SK-N-SH treated with all-trans-retinoic acid at 6 μM for 48 hours (cell line): Measurements from ENCODE around the gene CRIP2.

Source experiments
- ARNTL ChIP-seq: fragments of 450-650 bp; formaldehyde crosslinking; IDR thresholded peaks from 2 replicates; pipeline ENCODE4 v1.5.0; 2020; ENCODE audit warnings: low read depth, mild to moderate bottlenecking, moderate library complexity, borderline replicate concordance
- CSDC2 ChIP-seq: fragments of 250-450 bp; sonication (Bioruptor Pico); IDR thresholded peaks from 2 replicates; pipeline ENCODE4 v1.5.0; 2020; ENCODE audit warnings: mild to moderate bottlenecking, moderate library complexity
- ISL1 ChIP-seq: fragments of 250-450 bp; sonication (Bioruptor Pico); IDR thresholded peaks from 2 replicates; pipeline ENCODE4 v2.1.2; 2022; ENCODE audit warnings: mild to moderate bottlenecking, moderate library complexity
- ZFP3 ChIP-seq: fragments of 250-450 bp; sonication (Bioruptor Pico); IDR thresholded peaks from 2 replicates; pipeline ENCODE4 v1.5.0; 2020; ENCODE audit warnings: mild to moderate bottlenecking, moderate library complexity
- ZFP30 ChIP-seq: fragments of 450-650 bp; formaldehyde crosslinking; IDR thresholded peaks from 2 replicates; pipeline ENCODE4 v1.5.0; 2022; ENCODE audit warnings: mild to moderate bottlenecking, moderate library complexity
- ZNF565 ChIP-seq: fragments of 450-650 bp; formaldehyde crosslinking; conservative IDR thresholded peaks from 2 replicates; pipeline ENCODE4 v1.5.0; 2020; ENCODE audit warnings: low read depth, mild to moderate bottlenecking, moderate library complexity
- ZNF70 ChIP-seq: fragments of 450-650 bp; formaldehyde crosslinking; IDR thresholded peaks from 2 replicates; pipeline ENCODE4 v1.5.0; 2020; ENCODE audit warnings: mild to moderate bottlenecking, moderate library complexity
- ZNF8 ChIP-seq: fragments of 450-650 bp; formaldehyde crosslinking; IDR thresholded peaks from 2 replicates; pipeline ENCODE4 v1.5.0; 2020; ENCODE audit warnings: mild to moderate bottlenecking, moderate library complexity
- TF ChIP-seq, protein P1 (sequence below): fragments of 250-450 bp; sonication (Bioruptor Pico); IDR thresholded peaks from 2 replicates; pipeline ENCODE4 v1.8.0; 2020; ENCODE audit warnings: mild to moderate bottlenecking, moderate library complexity, borderline replicate concordance
- TF ChIP-seq, protein P2 (sequence below): fragments of 250-450 bp; sonication (Bioruptor Pico); IDR thresholded peaks from 2 replicates; pipeline ENCODE4 v1.5.0; 2020; ENCODE audit warnings: mild to moderate bottlenecking, moderate library complexity

GRCh38 chr14:105500726-105501101, 26.1 kb downstream of the CRIP2 start:
- TF ChIP-seq ISL1 (CRISPR knock-in tag) (no peak), ZFP30 (CRISPR knock-in tag) (no peak), ARNTL (no peak), ZNF8 (CRISPR knock-in tag) (no peak), ZNF565 (no peak), ZFP3 (no peak), CSDC2 (CRISPR knock-in tag) (no peak), ZNF70 (CRISPR knock-in tag) (no peak)
- TF ChIP-seq, protein P1, sequence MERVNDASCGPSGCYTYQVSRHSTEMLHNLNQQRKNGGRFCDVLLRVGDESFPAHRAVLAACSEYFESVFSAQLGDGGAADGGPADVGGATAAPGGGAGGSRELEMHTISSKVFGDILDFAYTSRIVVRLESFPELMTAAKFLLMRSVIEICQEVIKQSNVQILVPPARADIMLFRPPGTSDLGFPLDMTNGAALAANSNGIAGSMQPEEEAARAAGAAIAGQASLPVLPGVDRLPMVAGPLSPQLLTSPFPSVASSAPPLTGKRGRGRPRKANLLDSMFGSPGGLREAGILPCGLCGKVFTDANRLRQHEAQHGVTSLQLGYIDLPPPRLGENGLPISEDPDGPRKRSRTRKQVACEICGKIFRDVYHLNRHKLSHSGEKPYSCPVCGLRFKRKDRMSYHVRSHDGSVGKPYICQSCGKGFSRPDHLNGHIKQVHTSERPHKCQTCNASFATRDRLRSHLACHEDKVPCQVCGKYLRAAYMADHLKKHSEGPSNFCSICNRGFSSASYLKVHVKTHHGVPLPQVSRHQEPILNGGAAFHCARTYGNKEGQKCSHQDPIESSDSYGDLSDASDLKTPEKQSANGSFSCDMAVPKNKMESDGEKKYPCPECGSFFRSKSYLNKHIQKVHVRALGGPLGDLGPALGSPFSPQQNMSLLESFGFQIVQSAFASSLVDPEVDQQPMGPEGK, result no peak
- TF ChIP-seq, protein P2, sequence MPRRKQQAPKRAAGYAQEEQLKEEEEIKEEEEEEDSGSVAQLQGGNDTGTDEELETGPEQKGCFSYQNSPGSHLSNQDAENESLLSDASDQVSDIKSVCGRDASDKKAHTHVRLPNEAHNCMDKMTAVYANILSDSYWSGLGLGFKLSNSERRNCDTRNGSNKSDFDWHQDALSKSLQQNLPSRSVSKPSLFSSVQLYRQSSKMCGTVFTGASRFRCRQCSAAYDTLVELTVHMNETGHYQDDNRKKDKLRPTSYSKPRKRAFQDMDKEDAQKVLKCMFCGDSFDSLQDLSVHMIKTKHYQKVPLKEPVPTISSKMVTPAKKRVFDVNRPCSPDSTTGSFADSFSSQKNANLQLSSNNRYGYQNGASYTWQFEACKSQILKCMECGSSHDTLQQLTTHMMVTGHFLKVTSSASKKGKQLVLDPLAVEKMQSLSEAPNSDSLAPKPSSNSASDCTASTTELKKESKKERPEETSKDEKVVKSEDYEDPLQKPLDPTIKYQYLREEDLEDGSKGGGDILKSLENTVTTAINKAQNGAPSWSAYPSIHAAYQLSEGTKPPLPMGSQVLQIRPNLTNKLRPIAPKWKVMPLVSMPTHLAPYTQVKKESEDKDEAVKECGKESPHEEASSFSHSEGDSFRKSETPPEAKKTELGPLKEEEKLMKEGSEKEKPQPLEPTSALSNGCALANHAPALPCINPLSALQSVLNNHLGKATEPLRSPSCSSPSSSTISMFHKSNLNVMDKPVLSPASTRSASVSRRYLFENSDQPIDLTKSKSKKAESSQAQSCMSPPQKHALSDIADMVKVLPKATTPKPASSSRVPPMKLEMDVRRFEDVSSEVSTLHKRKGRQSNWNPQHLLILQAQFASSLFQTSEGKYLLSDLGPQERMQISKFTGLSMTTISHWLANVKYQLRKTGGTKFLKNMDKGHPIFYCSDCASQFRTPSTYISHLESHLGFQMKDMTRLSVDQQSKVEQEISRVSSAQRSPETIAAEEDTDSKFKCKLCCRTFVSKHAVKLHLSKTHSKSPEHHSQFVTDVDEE (CRISPR knock-in tag), result no peak
